ENCODE results near the gene STK10.

DNA sequence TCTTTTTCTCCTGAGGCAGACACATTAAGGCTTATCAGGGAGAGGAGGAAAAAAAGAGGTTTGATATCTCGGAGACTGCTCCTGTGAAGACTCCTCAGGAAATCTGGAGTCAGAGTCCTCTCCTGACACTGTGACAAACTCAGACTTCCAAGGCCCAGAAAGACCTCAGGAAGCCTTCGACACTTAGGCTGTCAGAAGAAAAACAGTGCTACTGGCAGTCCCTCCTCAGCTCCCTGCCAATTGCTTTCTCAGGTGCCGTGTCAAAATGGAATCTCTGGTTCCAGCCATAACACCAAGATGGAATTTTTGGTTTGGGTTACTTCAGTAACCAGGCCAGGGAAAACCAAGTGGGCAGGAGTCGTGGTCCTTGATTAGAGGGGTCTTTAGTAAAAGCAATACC lies 4.1 kb downstream of the STK10 start:
- TF ChIP-seq, protein P1, sequence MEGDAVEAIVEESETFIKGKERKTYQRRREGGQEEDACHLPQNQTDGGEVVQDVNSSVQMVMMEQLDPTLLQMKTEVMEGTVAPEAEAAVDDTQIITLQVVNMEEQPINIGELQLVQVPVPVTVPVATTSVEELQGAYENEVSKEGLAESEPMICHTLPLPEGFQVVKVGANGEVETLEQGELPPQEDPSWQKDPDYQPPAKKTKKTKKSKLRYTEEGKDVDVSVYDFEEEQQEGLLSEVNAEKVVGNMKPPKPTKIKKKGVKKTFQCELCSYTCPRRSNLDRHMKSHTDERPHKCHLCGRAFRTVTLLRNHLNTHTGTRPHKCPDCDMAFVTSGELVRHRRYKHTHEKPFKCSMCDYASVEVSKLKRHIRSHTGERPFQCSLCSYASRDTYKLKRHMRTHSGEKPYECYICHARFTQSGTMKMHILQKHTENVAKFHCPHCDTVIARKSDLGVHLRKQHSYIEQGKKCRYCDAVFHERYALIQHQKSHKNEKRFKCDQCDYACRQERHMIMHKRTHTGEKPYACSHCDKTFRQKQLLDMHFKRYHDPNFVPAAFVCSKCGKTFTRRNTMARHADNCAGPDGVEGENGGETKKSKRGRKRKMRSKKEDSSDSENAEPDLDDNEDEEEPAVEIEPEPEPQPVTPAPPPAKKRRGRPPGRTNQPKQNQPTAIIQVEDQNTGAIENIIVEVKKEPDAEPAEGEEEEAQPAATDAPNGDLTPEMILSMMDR (IDR thresholded peaks at IDR 0.05): no peak
- no peak for TF ChIP-seq POLR2A (IDR thresholded peaks at IDR 0.05)
